Neuronal stem cell (in vitro differentiated cells): ENCODE results near the gene POU2AF1.

ENCODE experiments used
- DNase-seq: peaks from one replicate; pipeline ENCODE4 v3.0.0-alpha.2; 2013; ENCODE audit warnings: low spot score
- H2AFZ ChIP-seq: one replicate; pipeline ENCODE4 v1.6.1; 2013; ENCODE audit warnings: mild to moderate bottlenecking, low read length, inconsistent platforms
- H2AK5ac ChIP-seq: 2 replicates; pipeline ENCODE4 v1.6.1; 2013; ENCODE audit warnings: low read depth, mild to moderate bottlenecking, inconsistent platforms, low read length, moderate library complexity, mixed read lengths
- H2BK120ac ChIP-seq: 2 replicates; pipeline ENCODE4 v1.6.1; 2013; ENCODE audit warnings: low read depth, mild to moderate bottlenecking, inconsistent platforms, low read length, moderate library complexity, mixed read lengths
- H2BK12ac ChIP-seq: one replicate; pipeline ENCODE4 v1.6.1; 2013; ENCODE audit warnings: low read length, inconsistent platforms
- H2BK15ac ChIP-seq: 2 replicates; pipeline ENCODE4 v1.6.1; 2013; ENCODE audit warnings: mild to moderate bottlenecking, low read length, inconsistent platforms, mixed read lengths
- H2BK5ac ChIP-seq: one replicate; pipeline ENCODE4 v1.6.1; 2013; ENCODE audit warnings: inconsistent platforms, mild to moderate bottlenecking, low read length, moderate library complexity
- H3K14ac ChIP-seq: one replicate; pipeline ENCODE4 v1.6.1; 2013; ENCODE audit warnings: low read length, inconsistent platforms
- H3K18ac ChIP-seq: 2 replicates; pipeline ENCODE4 v1.6.1; 2013; ENCODE audit warnings: low read length, inconsistent platforms
- H3K23ac ChIP-seq: 2 replicates; pipeline ENCODE4 v1.6.1; 2013; ENCODE audit warnings: low read depth, mild to moderate bottlenecking, mixed read lengths, low read length, inconsistent platforms; ENCODE audit not compliant: poor library complexity
- H3K27ac ChIP-seq: replicated peaks from 3 replicates; pipeline ENCODE4 v1.5.1; 2013; ENCODE audit warnings: low read length, inconsistent platforms
- H3K27me3 ChIP-seq, 3 experiments: 2 replicates each; pipeline ENCODE4 v1.6.1; 2013; ENCODE audit warnings: low read length in 3 of 3, mild to moderate bottlenecking in 2 of 3, inconsistent platforms in 1 of 3, low read depth in 1 of 3, mixed read lengths in 1 of 3, moderate library complexity in 1 of 3; ENCODE audit not compliant: control insufficient read depth in 3 of 3, insufficient read depth in 3 of 3
- H3K36me3 ChIP-seq, 2 donors: replicated peaks in 1 of 2; 2 replicates each; pipeline ENCODE4 v1.6.1; 2013; ENCODE audit warnings: low read length in 2 of 2; ENCODE audit not compliant: control insufficient read depth in 2 of 2, insufficient read depth in 2 of 2
- H3K4ac ChIP-seq: 2 replicates; pipeline ENCODE4 v1.6.1; 2013; ENCODE audit warnings: inconsistent platforms, mild to moderate bottlenecking, low read length, moderate library complexity
- H3K4me1 ChIP-seq, 2 donors: 1 replicate in 1 of 2; 2 replicates in 1 of 2; pipeline ENCODE4 v1.6.1; 2013; ENCODE audit warnings: low read length in 2 of 2, low read depth in 1 of 2; ENCODE audit not compliant: control insufficient read depth in 2 of 2, insufficient read depth in 1 of 2
- H3K4me2 ChIP-seq: one replicate; pipeline ENCODE4 v1.6.1; 2013; ENCODE audit warnings: mild to moderate bottlenecking, low read length, inconsistent platforms; ENCODE audit not compliant: insufficient read depth, poor library complexity, severe bottlenecking
- H3K4me3 ChIP-seq, 2 donors: 2 replicates each; pipeline ENCODE4 v1.5.1; 2013; ENCODE audit warnings: low read length in 2 of 2, mild to moderate bottlenecking in 2 of 2, inconsistent platforms in 1 of 2, moderate library complexity in 1 of 2
- H3K79me1 ChIP-seq: one replicate; pipeline ENCODE4 v1.6.1; 2013; ENCODE audit warnings: low read depth, mild to moderate bottlenecking, inconsistent platforms, low read length, moderate library complexity
- H3K9ac ChIP-seq: one replicate; pipeline ENCODE4 v1.6.1; 2013; ENCODE audit warnings: mild to moderate bottlenecking, low read depth, low read length, inconsistent platforms; ENCODE audit not compliant: poor library complexity
- H3K9me3 ChIP-seq, 2 donors: replicated peaks in 1 of 2; 2 replicates each; pipeline versions ENCODE3 to v1.6.1; 2013; ENCODE audit warnings: low read length in 2 of 2, mild to moderate bottlenecking in 2 of 2, inconsistent platforms in 1 of 2, low read depth in 1 of 2, mixed read lengths in 1 of 2, moderate library complexity in 1 of 2; ENCODE audit not compliant: control insufficient read depth in 2 of 2, insufficient read depth in 1 of 2
- H4K8ac ChIP-seq: one replicate; pipeline ENCODE4 v1.6.1; 2013; ENCODE audit warnings: low read depth, mild to moderate bottlenecking, inconsistent platforms, low read length, moderate library complexity
- H4K91ac ChIP-seq: one replicate; pipeline ENCODE4 v1.6.1; 2013; ENCODE audit warnings: low read length, low read depth, mild to moderate bottlenecking, inconsistent platforms; ENCODE audit not compliant: poor library complexity
- WGBS, 2 donors: extraction: QIAGEN DNeasy Blood & Tissue Kit; methylation state at CpG; one replicate each; pipeline ENCODE4 v1.1.7; 2013; ENCODE audit warnings: missing lambda C conversion rate in 2 of 2, mixed read lengths in 1 of 2; ENCODE audit not compliant: insufficient read length in 2 of 2, insufficient replicate concordance in 1 of 2; ENCODE audit errors: extremely low coverage in 2 of 2; 5-methylcytosine and 5-hydroxymethylcytosine counted together

The POU2AF1 gene

GRCh38 chr11:111372538-111372937 is 6.5 kb downstream of the POU2AF1 start:
- H2BK12ac ChIP-seq = no peak overlapping the region
- DNase-seq = no peak
- no peak overlapping the region for H3K9ac ChIP-seq
- no peak overlapping the region for H3K27ac ChIP-seq
- H3K4me2 ChIP-seq = no peak overlapping the region
- WGBS, 2 donors = no CpG with 5 or more reads among the region's 2 CpGs
- H3K18ac ChIP-seq = no peak overlapping the region
- no peak overlapping the region for H2BK5ac ChIP-seq
- H3K79me1 ChIP-seq = no peaks in the 10 kb centered on the region
- H3K27me3 ChIP-seq = peaks cover 0 to 2% (median 0%) of the 10 kb centered on the region in 3 experiments
- no peak overlapping the region for H3K23ac ChIP-seq
- H4K8ac ChIP-seq = no peak overlapping the region
- no peaks in the 10 kb centered on the region for H3K9me3 ChIP-seq
- H3K4ac ChIP-seq = no peak overlapping the region
- H2AFZ ChIP-seq = no peak overlapping the region
- H4K91ac ChIP-seq = no peak overlapping the region
- H2BK15ac ChIP-seq = no peak overlapping the region
- H2AK5ac ChIP-seq = no peak overlapping the region
- no peak overlapping the region for H3K14ac ChIP-seq
- H3K36me3 ChIP-seq = no peaks in the 10 kb centered on the region
- no peak overlapping the region for H3K4me3 ChIP-seq
- no peak overlapping the region for H2BK120ac ChIP-seq
- no peaks in the 10 kb centered on the region for H3K4me1 ChIP-seq

DNA sequence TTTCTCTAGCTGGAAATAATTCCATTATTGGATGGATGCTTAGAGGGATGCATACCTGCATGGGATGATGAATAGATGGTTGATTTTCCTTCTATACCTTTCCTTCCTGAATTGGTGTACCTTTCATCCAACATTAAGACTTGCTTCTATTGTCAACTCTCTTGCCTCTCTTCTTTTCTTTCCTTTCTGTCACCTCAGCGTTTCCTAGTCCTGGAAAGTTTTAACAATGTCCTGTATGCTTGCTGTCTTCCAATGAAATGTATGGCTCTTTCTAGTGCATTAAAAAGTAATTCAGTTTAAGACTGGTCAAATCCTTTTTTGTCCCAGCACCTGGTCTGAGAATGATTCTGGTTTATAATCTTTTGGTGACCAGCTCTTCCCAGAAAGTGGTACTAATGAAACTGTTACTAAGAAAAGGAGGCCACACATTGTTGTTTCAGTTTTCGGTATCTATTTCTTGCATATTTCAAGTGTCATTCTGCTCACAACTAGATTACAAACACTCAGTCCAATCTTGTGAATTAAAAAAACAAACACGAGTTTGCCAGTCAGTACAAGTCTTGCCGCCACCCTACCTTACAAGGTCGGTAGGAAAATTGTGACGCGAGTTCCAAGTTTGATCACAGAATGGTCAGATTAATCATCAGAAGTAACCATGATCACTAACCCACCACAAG is 8.0 kb downstream of the POU2AF1 start:
- H2BK120ac ChIP-seq = no peak overlapping the region
- no peak overlapping the region for H2BK15ac ChIP-seq
- H3K36me3 ChIP-seq = no peaks in the 10 kb centered on the region
- no peak overlapping the region for H3K4ac ChIP-seq
- no peak overlapping the region for H3K18ac ChIP-seq
- no peak overlapping the region for H4K8ac ChIP-seq
- WGBS, 2 donors = no CpG with 5 or more reads among the region's 7 CpGs
- H2BK12ac ChIP-seq = no peak overlapping the region
- peaks cover 0 to 2% (median 0%) of the 10 kb centered on the region in 3 experiments for H3K27me3 ChIP-seq
- H3K79me1 ChIP-seq = no peaks in the 10 kb centered on the region
- H3K4me3 ChIP-seq = no peak overlapping the region
- no peak for DNase-seq
- no peak overlapping the region for H3K23ac ChIP-seq
- no peak overlapping the region for H3K14ac ChIP-seq
- no peak overlapping the region for H2AK5ac ChIP-seq
- no peak overlapping the region for H3K27ac ChIP-seq
- H3K9ac ChIP-seq = no peak overlapping the region
- H3K4me1 ChIP-seq = no peaks in the 10 kb centered on the region
- H3K4me2 ChIP-seq = no peak overlapping the region
- H2BK5ac ChIP-seq = no peak overlapping the region
- no peak overlapping the region for H4K91ac ChIP-seq
- H2AFZ ChIP-seq = no peak overlapping the region
- no peaks in the 10 kb centered on the region for H3K9me3 ChIP-seq

- Histone ChIP-seq H3K9ac (no peak overlapping the region), H4K8ac (no peak overlapping the region), H3K4me1 (no peaks in the 10 kb centered on the region), H2AK5ac (no peak overlapping the region), H2BK15ac (no peak overlapping the region), H3K4me2 (no peak overlapping the region), H3K23ac (no peak overlapping the region), H3K9me3 (no peaks in the 10 kb centered on the region), H3K18ac (no peak overlapping the region), H3K4me3 (no peak overlapping the region), H3K4ac (no peak overlapping the region), H3K27ac (no peak overlapping the region), H3K27me3 (peaks cover 0 to 2% (median 0%) of the 10 kb centered on the region in 3 experiments), H2AFZ (no peak overlapping the region), H2BK5ac (no peak overlapping the region), H3K36me3 (no peaks in the 10 kb centered on the region), H2BK12ac (no peak overlapping the region), H3K14ac (no peak overlapping the region), H2BK120ac (no peak overlapping the region), H3K79me1 (no peaks in the 10 kb centered on the region), H4K91ac (no peak overlapping the region)
- DNase-seq = no peak
- no CpG with 5 or more reads among the region's 3 CpGs for WGBS, 2 donors
These were observed 8.7 kb downstream of the POU2AF1 start for GRCh38 chr11:111370270-111370901.

GRCh38 chr11:111368285-111368560 is 10.9 kb downstream of the POU2AF1 start:
- Histone ChIP-seq H4K91ac (no peak overlapping the region), H2AFZ (no peak overlapping the region), H2AK5ac (no peak overlapping the region), H3K9me3 (no peaks in the 10 kb centered on the region), H3K23ac (no peak overlapping the region), H3K9ac (no peak overlapping the region), H3K4me1 (no peaks in the 10 kb centered on the region), H2BK12ac (no peak overlapping the region), H3K4ac (no peak overlapping the region), H3K27me3 (peaks cover 0 to 2% (median 0%) of the 10 kb centered on the region in 3 experiments), H2BK15ac (no peak overlapping the region), H3K27ac (no peak overlapping the region), H3K36me3 (no peaks in the 10 kb centered on the region), H3K18ac (peak overlapping the region; percentile 1), H3K4me2 (no peak overlapping the region), H3K79me1 (no peaks in the 10 kb centered on the region), H3K4me3 (no peak overlapping the region), H4K8ac (no peak overlapping the region), H2BK120ac (no peak overlapping the region), H3K14ac (no peak overlapping the region), H2BK5ac (no peak overlapping the region)
- WGBS, 2 donors = no CpG with 5 or more reads among the region's 2 CpGs
- DNase-seq = no peak
